Astrocyte (in vitro differentiated cells and primary cell): ENCODE data around the gene DNAAF1. TPM values are rescaled to one million over a fixed set of nuclear protein-coding genes. Genes with fewer than 3 reads are reported as not detected.

Experiments
- DNase-seq: peaks from one replicate; pipeline ENCODE4 v3.0.0-alpha.2; 2010; ENCODE audit warnings: low read depth
- FAIRE-seq: peaks from 2 replicates; lab custom pipeline; 2011; peaks lifted over from hg19 to GRCh38; lab: Jason Lieb, UNC
- H2AFZ ChIP-seq: 2 replicates; pipeline ENCODE4 v1.6.0; 2012; ENCODE audit warnings: low read depth, low read length, inconsistent platforms
- H3K27ac ChIP-seq: 2 replicates; pipeline ENCODE4 v1.5.1; 2011; ENCODE audit warnings: low read depth, low read length, inconsistent platforms
- H3K27me3 ChIP-seq: 2 replicates; pipeline ENCODE4 v1.6.0; 2011; ENCODE audit warnings: low read length, inconsistent platforms; ENCODE audit not compliant: insufficient read depth
- H3K36me3 ChIP-seq: 2 replicates; pipeline ENCODE4 v1.5.1; 2011; ENCODE audit warnings: low read length, inconsistent platforms; ENCODE audit not compliant: insufficient read depth
- H3K4me1 ChIP-seq: 2 replicates; pipeline ENCODE4 v1.5.1; 2011; ENCODE audit warnings: low read length, inconsistent platforms; ENCODE audit not compliant: insufficient read depth
- H3K4me2 ChIP-seq: 2 replicates; pipeline ENCODE4 v1.6.0; 2012; ENCODE audit warnings: low read length, inconsistent platforms
- H3K4me3 ChIP-seq: 2 replicates; pipeline ENCODE4 v1.5.1; 2011; ENCODE audit warnings: low read depth, mild to moderate bottlenecking, low read length, inconsistent platforms; ENCODE audit not compliant: insufficient read depth
- H3K79me2 ChIP-seq: 2 replicates; pipeline ENCODE4 v1.6.0; 2012; ENCODE audit warnings: mild to moderate bottlenecking, low read length, inconsistent platforms; ENCODE audit not compliant: insufficient read depth
- H3K9ac ChIP-seq: 2 replicates; pipeline ENCODE4 v1.6.0; 2012; ENCODE audit warnings: mild to moderate bottlenecking, low read length, inconsistent platforms
- H3K9me3 ChIP-seq: 2 replicates; pipeline ENCODE4 v1.5.1; 2012; ENCODE audit warnings: low read depth, mild to moderate bottlenecking, low read length, inconsistent platforms; ENCODE audit not compliant: insufficient read depth
- H4K20me1 ChIP-seq: 2 replicates; pipeline ENCODE4 v1.6.0; 2012; ENCODE audit warnings: low read length, inconsistent platforms; ENCODE audit not compliant: insufficient read depth
- H3K27ac Mint-ChIP-seq: one replicate; pipeline ENCODE4 v1.8.0; 2021; ENCODE audit warnings: mild to moderate bottlenecking, mixed read lengths; ENCODE audit not compliant: unreplicated experiment
- H3K27me3 Mint-ChIP-seq: one replicate; pipeline ENCODE4 v1.8.0; 2021; ENCODE audit warnings: low read depth, mixed read lengths; ENCODE audit not compliant: unreplicated experiment
- H3K36me3 Mint-ChIP-seq: one replicate; pipeline ENCODE4 v1.8.0; 2021; ENCODE audit warnings: low read depth, mixed read lengths; ENCODE audit not compliant: unreplicated experiment
- H3K4me1 Mint-ChIP-seq: one replicate; pipeline ENCODE4 v1.8.0; 2021; ENCODE audit warnings: low read depth, mixed read lengths; ENCODE audit not compliant: unreplicated experiment
- H3K4me3 Mint-ChIP-seq: one replicate; pipeline ENCODE4 v1.8.0; 2021; ENCODE audit warnings: mild to moderate bottlenecking, moderate library complexity, mixed read lengths; ENCODE audit not compliant: unreplicated experiment
- H3K9me3 Mint-ChIP-seq: one replicate; pipeline ENCODE4 v1.8.0; 2021; ENCODE audit warnings: mild to moderate bottlenecking, mixed read lengths; ENCODE audit not compliant: unreplicated experiment
- EZH2 ChIP-seq: IDR thresholded peaks from 2 replicates; pipeline ENCODE4 v1.6.1; 2012; ENCODE audit warnings: mild to moderate bottlenecking, low read length, inconsistent platforms; ENCODE audit not compliant: insufficient read depth
- total RNA-seq: library from RNA; stranded (reverse); gene quantifications from 2 replicates; pipeline ENCODE4 v1.2.1, GENCODE V29; 2021
- TF ChIP-seq, protein P1 (sequence below): IDR thresholded peaks from 2 replicates; pipeline ENCODE4 v1.5.1; 2011; ENCODE audit warnings: low read depth, mild to moderate bottlenecking, inconsistent platforms, low read length, moderate library complexity; ENCODE audit not compliant: insufficient read depth

DNAAF1 gene
- total RNA-seq, 1 donor from 2014 or later, result 0.30 TPM

DNA sequence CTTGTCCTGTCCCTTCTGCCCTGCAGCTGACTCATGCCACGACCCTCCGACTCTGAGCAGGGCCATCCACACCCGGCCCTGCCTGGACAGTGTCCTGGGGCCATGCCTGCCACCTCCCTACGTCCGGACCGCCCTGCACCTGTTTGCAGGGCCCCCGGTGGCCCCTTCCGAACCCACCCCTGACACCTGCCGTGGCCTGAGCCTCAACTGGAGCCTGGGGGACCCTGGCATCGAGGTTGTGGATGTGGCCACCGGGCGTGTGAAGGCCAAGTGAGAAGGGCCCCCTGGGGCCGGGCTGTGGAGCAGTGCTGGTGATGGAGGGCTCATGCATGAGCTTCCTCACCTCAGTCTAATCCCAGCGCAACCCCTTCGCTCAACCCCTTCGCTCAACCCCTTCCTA is 51.0 kb downstream of the DNAAF1 start:
- Histone ChIP-seq H3K9me3 (no peaks in the 10 kb centered on the region), H3K4me1 (peaks cover 4% of the 10 kb centered on the region), H3K4me2 (no peak overlapping the region), H3K27me3 (peaks cover 6% of the 10 kb centered on the region), H3K4me3 (no peak overlapping the region), H3K36me3 (no peaks in the 10 kb centered on the region), H4K20me1 (no peaks in the 10 kb centered on the region), H3K9ac (no peak overlapping the region), H3K27ac (no peak overlapping the region), H2AFZ (no peak overlapping the region), H3K79me2 (no peaks in the 10 kb centered on the region)
- Mint-ChIP-seq H3K4me1 (no peaks in the 10 kb centered on the region), H3K9me3 (no peaks in the 10 kb centered on the region), H3K27ac (no peak overlapping the region), H3K36me3 (no peaks in the 10 kb centered on the region), H3K27me3 (peaks cover 20% of the 10 kb centered on the region), H3K4me3 (no peak overlapping the region)
- DNase-seq, result no peak
- TF ChIP-seq, protein P1, sequence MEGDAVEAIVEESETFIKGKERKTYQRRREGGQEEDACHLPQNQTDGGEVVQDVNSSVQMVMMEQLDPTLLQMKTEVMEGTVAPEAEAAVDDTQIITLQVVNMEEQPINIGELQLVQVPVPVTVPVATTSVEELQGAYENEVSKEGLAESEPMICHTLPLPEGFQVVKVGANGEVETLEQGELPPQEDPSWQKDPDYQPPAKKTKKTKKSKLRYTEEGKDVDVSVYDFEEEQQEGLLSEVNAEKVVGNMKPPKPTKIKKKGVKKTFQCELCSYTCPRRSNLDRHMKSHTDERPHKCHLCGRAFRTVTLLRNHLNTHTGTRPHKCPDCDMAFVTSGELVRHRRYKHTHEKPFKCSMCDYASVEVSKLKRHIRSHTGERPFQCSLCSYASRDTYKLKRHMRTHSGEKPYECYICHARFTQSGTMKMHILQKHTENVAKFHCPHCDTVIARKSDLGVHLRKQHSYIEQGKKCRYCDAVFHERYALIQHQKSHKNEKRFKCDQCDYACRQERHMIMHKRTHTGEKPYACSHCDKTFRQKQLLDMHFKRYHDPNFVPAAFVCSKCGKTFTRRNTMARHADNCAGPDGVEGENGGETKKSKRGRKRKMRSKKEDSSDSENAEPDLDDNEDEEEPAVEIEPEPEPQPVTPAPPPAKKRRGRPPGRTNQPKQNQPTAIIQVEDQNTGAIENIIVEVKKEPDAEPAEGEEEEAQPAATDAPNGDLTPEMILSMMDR, result no peak
- TF ChIP-seq EZH2, result no peak
- no peak for FAIRE-seq

DNA sequence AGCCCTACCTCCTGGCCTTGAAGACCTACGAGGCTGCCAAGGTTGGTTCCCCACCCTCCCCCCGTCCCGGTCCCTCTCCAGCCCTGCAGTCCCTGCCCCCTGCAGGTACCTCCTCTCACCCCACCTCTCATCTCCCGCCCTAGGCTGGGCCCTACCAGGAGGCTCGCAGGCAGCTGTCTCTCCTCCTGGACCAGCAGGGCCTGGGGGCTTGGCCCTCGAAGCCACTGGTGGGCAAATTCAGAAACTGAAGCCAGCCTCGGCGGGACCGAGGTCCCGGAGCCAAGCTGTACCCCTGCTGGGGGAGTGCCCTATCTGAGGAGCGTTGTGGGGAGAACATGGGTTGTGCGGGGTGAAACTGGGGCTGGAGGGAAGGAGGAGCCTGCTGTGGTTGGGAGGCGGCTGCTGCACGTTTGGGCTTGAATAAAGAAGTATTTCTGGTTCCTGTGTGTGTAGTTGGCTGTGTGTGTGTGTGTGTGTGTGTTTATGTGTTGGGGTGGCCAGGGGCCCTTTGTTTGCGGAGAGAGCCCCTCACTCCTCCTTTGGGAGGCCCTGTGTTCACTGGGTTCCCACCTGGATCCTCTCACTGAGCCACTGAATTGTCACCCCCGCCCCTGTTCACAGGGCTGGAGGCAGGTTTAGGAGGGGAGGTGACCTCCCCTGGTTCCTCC is 51.8 kb downstream of the DNAAF1 start:
- Mint-ChIP-seq H3K27ac (no peak overlapping the region), H3K9me3 (no peaks in the 10 kb centered on the region), H3K27me3 (peaks cover 20% of the 10 kb centered on the region), H3K36me3 (no peaks in the 10 kb centered on the region), H3K4me1 (no peaks in the 10 kb centered on the region), H3K4me3 (no peak overlapping the region)
- Histone ChIP-seq H3K27me3 (peaks cover 6% of the 10 kb centered on the region), H3K4me3 (no peak overlapping the region), H3K4me1 (peaks cover 4% of the 10 kb centered on the region), H4K20me1 (no peaks in the 10 kb centered on the region), H2AFZ (no peak overlapping the region), H3K36me3 (no peaks in the 10 kb centered on the region), H3K79me2 (no peaks in the 10 kb centered on the region), H3K27ac (no peak overlapping the region), H3K9me3 (no peaks in the 10 kb centered on the region), H3K4me2 (no peak overlapping the region), H3K9ac (no peak overlapping the region)
- DNase-seq, result no peak
- no peak for FAIRE-seq
- TF ChIP-seq, protein P1, result no peak
- TF ChIP-seq EZH2, result no peak

DNA sequence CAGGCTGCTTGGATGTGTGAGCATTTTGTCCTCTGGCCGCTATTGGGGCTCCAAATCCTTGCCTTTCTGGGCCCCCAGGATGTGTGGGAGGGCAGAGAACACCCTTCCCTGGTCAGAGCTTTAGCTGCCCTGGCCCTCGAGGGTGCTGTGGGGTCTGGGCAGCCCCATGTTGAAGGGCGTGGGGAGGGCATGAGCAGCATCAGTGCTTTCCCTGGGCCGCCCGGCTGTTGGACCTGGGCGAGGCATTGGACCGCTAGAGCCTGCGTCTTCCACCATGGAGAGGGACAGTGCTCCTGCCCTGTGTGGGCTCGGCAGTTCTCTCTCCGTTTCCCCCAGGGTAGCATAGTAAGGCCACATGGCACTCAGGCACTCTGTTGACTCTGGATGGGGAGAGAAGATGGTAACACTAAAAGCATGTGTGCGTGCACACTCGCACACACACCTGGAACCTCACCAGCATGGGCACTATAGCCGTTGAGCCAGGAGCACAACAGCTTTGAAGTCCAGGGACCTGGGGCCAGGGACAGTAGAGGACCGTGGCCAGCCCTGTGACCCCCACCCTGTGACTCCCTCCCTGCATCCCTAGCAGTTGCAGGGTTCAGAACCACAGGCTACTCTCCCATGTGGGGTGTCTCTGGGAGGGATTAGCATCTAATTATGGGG is 52.5 kb downstream of the DNAAF1 start:
- H3K27me3 ChIP-seq, result peaks cover 6% of the 10 kb centered on the region
- H3K27ac ChIP-seq, result no peak overlapping the region
- H4K20me1 ChIP-seq, result no peaks in the 10 kb centered on the region
- no peaks in the 10 kb centered on the region for H3K4me1 Mint-ChIP-seq
- no peak overlapping the region for H3K9ac ChIP-seq
- H3K4me3 ChIP-seq, result no peak overlapping the region
- H3K27ac Mint-ChIP-seq, result no peak overlapping the region
- H3K9me3 Mint-ChIP-seq, result no peaks in the 10 kb centered on the region
- no peak overlapping the region for H2AFZ ChIP-seq
- no peak overlapping the region for H3K4me3 Mint-ChIP-seq
- H3K36me3 Mint-ChIP-seq, result no peaks in the 10 kb centered on the region
- no peaks in the 10 kb centered on the region for H3K36me3 ChIP-seq
- H3K4me1 ChIP-seq, result peaks cover 4% of the 10 kb centered on the region
- no peaks in the 10 kb centered on the region for H3K9me3 ChIP-seq
- peaks cover 22% of the 10 kb centered on the region for H3K27me3 Mint-ChIP-seq
- no peaks in the 10 kb centered on the region for H3K79me2 ChIP-seq
- no peak overlapping the region for H3K4me2 ChIP-seq
- TF ChIP-seq, protein P1, result no peak
- TF ChIP-seq EZH2, result no peak
- FAIRE-seq (no peak), DNase-seq (no peak)
